ENCODE measurements around the gene DECR2.

- TF ChIP-seq EP300 (IDR thresholded peaks at IDR 0.05) (no peak), CTCF (IDR thresholded peaks at IDR 0.05) (no peak), POLR2A (IDR thresholded peaks at IDR 0.05) (no peak), POLR2AphosphoS5 (IDR thresholded peaks at IDR 0.05) (no peak)
Measured at GRCh38 chr16:354971-355461, 46.7 kb upstream of the DECR2 start.
